ENCODE measurements around the gene AOC3. TPM values are rescaled to one million over a fixed set of nuclear protein-coding genes. Genes with fewer than 3 reads are reported as not detected.

Gene AOC3
- total and polyA plus RNA-seq, 2 of the 4 experiments (the other 2 are of a cell fraction) = 0.17 TPM; not detected in 1

DNA sequence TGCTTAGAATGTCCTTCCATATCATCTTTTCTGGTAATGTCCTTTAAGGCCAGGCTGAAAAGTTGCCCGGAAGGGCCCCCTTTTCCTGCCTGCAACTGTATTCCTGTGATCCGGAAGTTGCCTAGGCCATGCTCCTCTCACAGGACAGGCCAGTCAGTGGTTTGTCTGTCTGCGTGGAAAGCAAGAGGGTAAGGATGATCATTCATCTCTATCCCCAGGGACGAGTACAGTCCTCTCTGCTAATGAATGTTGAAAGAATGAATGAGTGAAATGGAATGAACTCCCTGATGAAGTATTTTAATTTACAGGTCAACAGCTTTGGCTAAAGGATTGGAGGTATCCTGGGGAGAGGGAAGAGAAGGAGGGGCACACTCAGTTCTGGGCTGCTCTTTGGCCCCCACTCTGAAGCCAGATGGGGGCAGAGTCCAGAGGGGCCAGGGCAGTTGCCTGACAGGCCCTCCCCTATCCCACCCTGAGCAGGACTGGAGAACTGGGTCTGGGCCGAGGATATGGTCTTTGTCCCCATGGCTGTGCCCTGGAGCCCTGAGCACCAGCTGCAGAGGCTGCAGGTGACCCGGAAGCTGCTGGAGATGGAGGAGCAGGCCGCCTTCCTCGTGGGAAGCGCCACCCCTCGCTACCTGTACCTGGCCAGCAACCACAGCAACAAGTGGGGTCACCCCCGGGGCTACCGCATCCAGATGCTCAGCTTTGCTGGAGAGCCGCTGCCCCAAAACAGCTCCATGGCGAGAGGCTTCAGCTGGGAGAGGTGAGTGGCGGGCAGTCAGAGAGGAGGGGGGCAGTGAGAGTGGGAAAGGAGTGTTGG is 3.2 kb downstream of the AOC3 start:
- Histone ChIP-seq H3K27me3 (ENCODE audit: control insufficient read depth, insufficient read depth, low read length) (peaks cover 23% of the 10 kb centered on the region), H3K56ac (ENCODE audit: extremely low read depth, insufficient read depth, low read length) (no peak overlapping the region), H3K27ac (ENCODE audit: insufficient read depth, low read length) (no peak overlapping the region), H3K23ac (ENCODE audit: low read depth, low read length) (no peak overlapping the region), H4K20me1 (ENCODE audit: insufficient read depth, low read length) (no peaks in the 10 kb centered on the region), H2BK20ac (ENCODE audit: low read depth, low read length) (no peak overlapping the region), H3K9ac (ENCODE audit: low read depth, low read length) (no peak overlapping the region), H2AK5ac (ENCODE audit: low read depth, low read length) (no peak overlapping the region), H4K5ac (ENCODE audit: low read depth, low read length) (no peak overlapping the region), H2BK15ac (ENCODE audit: low read depth, low read length) (no peak overlapping the region), H3K9me1 (ENCODE audit: insufficient read depth, low read length) (0 out of 2 replicates have a peak, but pooled peaks cover 6% of the 10 kb centered on the region), H3K36me3 (ENCODE audit: control insufficient read depth, insufficient read depth, low read length) (no peaks in the 10 kb centered on the region), H2AK9ac (replicated peaks; ENCODE audit: low read depth, low read length, poor library complexity) (no peak overlapping the region), H3K4me2 (ENCODE audit: low read depth, low read length) (no peak overlapping the region), H2BK5ac (ENCODE audit: low read depth, low read length, poor library complexity, severe bottlenecking) (no peak overlapping the region), H3K18ac (ENCODE audit: low read depth, low read length) (no peak overlapping the region), H3K9me3 (ENCODE audit: control insufficient read depth, insufficient read depth, low read length) (no peaks in the 10 kb centered on the region), H3K14ac (replicated peaks; ENCODE audit: low read depth, low read length) (no peak overlapping the region), H4K91ac (ENCODE audit: insufficient read depth, low read depth, low read length) (no peak overlapping the region), H2BK120ac (ENCODE audit: low read depth, low read length) (no peak overlapping the region), H2AFZ (replicated peaks; ENCODE audit: low read length, poor library complexity) (peak overlapping the region; percentile 23), H3K79me1 (ENCODE audit: low read depth in 1 of 2, low read length in 2 of 2) (no peaks in the 10 kb centered on the region), H4K8ac (ENCODE audit: low read depth in 2 of 2, low read length in 2 of 2) (no peak overlapping the region), H3K4me3 (ENCODE audit: insufficient read depth, low read depth, low read length) (no peak overlapping the region), H3K4me1 (ENCODE audit: control insufficient read depth, insufficient read depth, low read length) (peaks cover 4% of the 10 kb centered on the region; the same call in 1 of the 2 replicates), H3K4ac (ENCODE audit: low read depth, low read length) (no peak overlapping the region)
- DNase-seq (no peak), ATAC-seq (ENCODE audit: low read depth) (no peak)
- intact Hi-C loops (cut with micrococcal nuclease) = no loop called here
- TF ChIP-seq RCOR1 (IDR thresholded peaks at IDR 0.05; ENCODE audit: insufficient replicate concordance, low read length) = no peak
- TF ChIP-seq CHD1 (IDR thresholded peaks at IDR 0.05; ENCODE audit: low read depth, low read length) = no peak
- TF ChIP-seq BHLHE40 (IDR thresholded peaks at IDR 0.05; ENCODE audit: low read depth, low read length) = no peak
- TF ChIP-seq, protein P1, sequence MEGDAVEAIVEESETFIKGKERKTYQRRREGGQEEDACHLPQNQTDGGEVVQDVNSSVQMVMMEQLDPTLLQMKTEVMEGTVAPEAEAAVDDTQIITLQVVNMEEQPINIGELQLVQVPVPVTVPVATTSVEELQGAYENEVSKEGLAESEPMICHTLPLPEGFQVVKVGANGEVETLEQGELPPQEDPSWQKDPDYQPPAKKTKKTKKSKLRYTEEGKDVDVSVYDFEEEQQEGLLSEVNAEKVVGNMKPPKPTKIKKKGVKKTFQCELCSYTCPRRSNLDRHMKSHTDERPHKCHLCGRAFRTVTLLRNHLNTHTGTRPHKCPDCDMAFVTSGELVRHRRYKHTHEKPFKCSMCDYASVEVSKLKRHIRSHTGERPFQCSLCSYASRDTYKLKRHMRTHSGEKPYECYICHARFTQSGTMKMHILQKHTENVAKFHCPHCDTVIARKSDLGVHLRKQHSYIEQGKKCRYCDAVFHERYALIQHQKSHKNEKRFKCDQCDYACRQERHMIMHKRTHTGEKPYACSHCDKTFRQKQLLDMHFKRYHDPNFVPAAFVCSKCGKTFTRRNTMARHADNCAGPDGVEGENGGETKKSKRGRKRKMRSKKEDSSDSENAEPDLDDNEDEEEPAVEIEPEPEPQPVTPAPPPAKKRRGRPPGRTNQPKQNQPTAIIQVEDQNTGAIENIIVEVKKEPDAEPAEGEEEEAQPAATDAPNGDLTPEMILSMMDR (conservative IDR thresholded peaks at IDR 0.05; ENCODE audit: low read depth, low read length) = no peak
- TF ChIP-seq MAFK (IDR thresholded peaks at IDR 0.05; ENCODE audit: low read depth, low read length) = no peak
- TF ChIP-seq, protein P2, sequence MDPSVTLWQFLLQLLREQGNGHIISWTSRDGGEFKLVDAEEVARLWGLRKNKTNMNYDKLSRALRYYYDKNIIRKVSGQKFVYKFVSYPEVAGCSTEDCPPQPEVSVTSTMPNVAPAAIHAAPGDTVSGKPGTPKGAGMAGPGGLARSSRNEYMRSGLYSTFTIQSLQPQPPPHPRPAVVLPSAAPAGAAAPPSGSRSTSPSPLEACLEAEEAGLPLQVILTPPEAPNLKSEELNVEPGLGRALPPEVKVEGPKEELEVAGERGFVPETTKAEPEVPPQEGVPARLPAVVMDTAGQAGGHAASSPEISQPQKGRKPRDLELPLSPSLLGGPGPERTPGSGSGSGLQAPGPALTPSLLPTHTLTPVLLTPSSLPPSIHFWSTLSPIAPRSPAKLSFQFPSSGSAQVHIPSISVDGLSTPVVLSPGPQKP (IDR thresholded peaks at IDR 0.05; ENCODE audit: borderline replicate concordance, low read depth, low read length) = no peak
- TF ChIP-seq SMC3 (IDR thresholded peaks at IDR 0.05; ENCODE audit: low read depth, low read length) = no peak
- no peak for TF ChIP-seq MAZ (IDR thresholded peaks at IDR 0.05; ENCODE audit: borderline replicate concordance, low read depth, low read length)
- TF ChIP-seq, protein P3, sequence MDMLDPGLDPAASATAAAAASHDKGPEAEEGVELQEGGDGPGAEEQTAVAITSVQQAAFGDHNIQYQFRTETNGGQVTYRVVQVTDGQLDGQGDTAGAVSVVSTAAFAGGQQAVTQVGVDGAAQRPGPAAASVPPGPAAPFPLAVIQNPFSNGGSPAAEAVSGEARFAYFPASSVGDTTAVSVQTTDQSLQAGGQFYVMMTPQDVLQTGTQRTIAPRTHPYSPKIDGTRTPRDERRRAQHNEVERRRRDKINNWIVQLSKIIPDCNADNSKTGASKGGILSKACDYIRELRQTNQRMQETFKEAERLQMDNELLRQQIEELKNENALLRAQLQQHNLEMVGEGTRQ (IDR thresholded peaks at IDR 0.05; ENCODE audit: low read depth, low read length) = no peak
- no peak for TF ChIP-seq RFX5 (IDR thresholded peaks at IDR 0.05; ENCODE audit: low read depth, low read length)
- no peak for TF ChIP-seq POLR2A (IDR thresholded peaks at IDR 0.05; ENCODE audit: low read depth, low read length)
- dilution Hi-C loops (cut with HindIII; ENCODE audit: low sequenced_read_pairs, unreplicated experiment) = no loop called here
- BruUV-seq (replicated peaks) = no TSS peak
- WGBS, 2 experiments (ENCODE audit: extremely low coverage in 2 of 2, insufficient read length in 1 of 2) = 80% methylated on average over 1 of the region's 15 CpGs; no CpG with 5 or more reads in 1 of the 2 experiments
- ChIA-PET CTCF (no interaction called here), POLR2A (ENCODE audit: unreplicated experiment) (no interaction called here)
- in situ Hi-C loops (cut with MboI; ENCODE audit: low sequenced_read_pairs) = no loop called here

All from IMR-90 (cell line).